Activated T-cell treated with anti-CD3 and anti-CD28 coated beads for 1 hour (primary cell): ENCODE measurements around the gene SAP30.

Experiments
- DNase-seq: peaks from one replicate; pipeline ENCODE4 v3.0.0-alpha.2; 2020; ENCODE audit warnings: low read depth

The SAP30 gene

GRCh38 chr4:173415092-173415491 lies 44.3 kb downstream of the SAP30 start:
- no peak for DNase-seq

DNA sequence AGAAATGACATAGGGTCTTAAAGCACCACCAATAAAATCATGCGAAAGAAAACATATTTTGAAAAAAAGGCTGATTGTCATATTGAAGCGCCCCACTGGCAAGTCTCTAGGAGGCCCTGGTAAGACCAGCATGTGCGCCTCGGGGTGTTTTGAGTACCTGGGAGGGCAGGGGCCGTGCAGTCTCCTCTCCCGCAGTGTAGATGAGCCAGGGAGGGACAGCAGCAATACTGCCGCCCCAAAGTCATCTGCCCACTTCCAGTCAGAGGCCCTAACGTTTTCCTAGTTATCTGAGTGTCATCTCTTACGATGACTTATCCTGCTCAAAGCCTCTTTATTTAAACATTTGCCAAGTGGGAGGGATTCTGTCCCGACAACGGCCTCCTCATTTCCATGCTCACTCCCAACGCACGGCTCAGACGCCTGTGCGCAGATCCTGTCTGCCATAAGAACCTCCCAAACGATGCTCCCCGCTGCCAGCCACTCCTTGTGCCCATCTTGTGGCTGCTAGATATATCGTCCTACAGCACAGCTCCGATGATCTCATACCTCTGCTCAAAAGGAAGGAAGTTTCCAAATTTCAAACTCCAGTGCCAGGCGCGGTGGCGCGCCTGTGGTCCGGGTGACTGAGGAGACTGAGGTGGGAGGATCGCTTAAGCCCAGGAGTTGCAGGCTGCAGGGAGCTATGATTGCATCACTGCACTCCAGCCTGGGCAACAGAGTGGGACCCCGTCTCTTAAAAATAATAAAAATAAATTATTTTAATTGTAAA lies 45.3 kb downstream of the SAP30 start:
- no peak for DNase-seq

DNA sequence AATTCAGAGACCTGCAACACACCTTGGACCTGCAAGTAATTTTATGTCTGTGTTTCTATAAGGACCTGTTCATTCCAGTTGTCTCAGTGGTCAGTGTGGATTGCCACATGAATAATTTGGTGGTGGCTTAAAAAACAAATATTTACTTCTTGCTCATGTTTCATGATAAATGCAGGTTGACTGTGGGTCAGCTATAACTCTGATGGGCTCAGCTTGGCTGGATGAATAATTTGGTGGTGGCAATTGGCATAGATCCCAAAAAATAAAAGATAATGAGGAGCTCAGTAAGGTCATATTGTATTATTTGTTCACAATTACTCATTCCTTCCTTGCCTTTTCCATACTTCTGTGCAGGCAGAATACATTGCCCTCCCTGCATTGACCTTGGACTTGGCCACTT lies 47.1 kb downstream of the SAP30 start:
- DNase-seq = no peak

- DNase-seq = no peak
Observed at GRCh38 chr4:173418639-173419038, 47.9 kb downstream of the SAP30 start.

- DNase-seq = no peak
Observed at GRCh38 chr4:173420324-173420752, 49.6 kb downstream of the SAP30 start.

- DNase-seq = no peak
Observed at GRCh38 chr4:173420801-173421200, 50.0 kb downstream of the SAP30 start.

DNA sequence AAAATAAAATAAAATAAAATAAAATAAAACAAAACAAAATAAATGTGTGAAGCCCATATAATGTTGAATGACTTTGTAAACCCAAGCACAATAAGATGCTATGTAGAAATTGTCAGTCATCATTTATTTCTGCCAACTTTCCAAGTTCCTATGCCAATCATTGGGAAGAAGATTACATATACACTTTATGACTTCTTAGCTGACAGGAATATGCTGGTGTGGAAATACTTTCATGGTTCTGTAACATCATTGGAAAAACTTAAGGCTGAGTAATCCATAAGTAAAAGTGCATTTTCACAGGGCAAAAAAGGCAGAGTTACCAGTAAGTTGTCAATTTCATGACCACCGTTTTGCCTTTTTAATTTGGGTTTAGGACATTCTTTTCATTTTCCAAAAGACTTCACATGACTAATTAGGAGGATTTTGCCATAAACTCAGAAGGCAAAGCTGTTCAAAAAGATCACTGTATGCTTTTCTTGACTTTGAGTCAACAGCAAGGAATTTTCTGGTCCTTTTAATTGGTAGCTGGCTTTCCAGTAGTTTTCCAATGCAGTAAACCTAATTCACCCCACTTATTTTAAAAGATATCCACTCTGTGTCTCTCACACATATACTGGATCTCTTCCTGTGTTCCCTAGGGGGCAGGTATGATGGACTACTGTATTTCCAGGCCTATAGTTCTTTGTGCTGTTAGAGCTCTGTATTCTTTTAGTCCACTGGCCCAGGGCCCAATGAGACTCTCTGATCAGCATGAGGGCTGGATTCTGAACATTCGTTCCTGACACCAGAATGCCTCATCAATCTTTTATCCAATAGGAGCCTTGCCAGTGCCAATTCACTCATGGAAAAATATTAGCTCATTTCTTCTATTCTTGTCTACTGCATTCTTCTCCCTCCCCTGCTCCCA lies 54.4 kb downstream of the SAP30 start:
- DNase-seq = no peak

- no peak for DNase-seq
Observed at GRCh38 chr4:173426064-173426463, 55.3 kb downstream of the SAP30 start.
